CMK (cell line): ENCODE measurements around the gene ALDH3B1.
"Not testable (repeated sequence)": the region's sequence is repeated elsewhere in the genome, so short reads cannot be mapped to it uniquely, and the experiment has no call there.

Experiments used
- DNase-seq: peaks from one replicate; pipeline ENCODE4 v3.0.0-alpha.2; 2010; ENCODE audit warnings: low read depth

Gene ALDH3B1, protein sequence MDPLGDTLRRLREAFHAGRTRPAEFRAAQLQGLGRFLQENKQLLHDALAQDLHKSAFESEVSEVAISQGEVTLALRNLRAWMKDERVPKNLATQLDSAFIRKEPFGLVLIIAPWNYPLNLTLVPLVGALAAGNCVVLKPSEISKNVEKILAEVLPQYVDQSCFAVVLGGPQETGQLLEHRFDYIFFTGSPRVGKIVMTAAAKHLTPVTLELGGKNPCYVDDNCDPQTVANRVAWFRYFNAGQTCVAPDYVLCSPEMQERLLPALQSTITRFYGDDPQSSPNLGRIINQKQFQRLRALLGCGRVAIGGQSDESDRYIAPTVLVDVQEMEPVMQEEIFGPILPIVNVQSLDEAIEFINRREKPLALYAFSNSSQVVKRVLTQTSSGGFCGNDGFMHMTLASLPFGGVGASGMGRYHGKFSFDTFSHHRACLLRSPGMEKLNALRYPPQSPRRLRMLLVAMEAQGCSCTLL

DNA sequence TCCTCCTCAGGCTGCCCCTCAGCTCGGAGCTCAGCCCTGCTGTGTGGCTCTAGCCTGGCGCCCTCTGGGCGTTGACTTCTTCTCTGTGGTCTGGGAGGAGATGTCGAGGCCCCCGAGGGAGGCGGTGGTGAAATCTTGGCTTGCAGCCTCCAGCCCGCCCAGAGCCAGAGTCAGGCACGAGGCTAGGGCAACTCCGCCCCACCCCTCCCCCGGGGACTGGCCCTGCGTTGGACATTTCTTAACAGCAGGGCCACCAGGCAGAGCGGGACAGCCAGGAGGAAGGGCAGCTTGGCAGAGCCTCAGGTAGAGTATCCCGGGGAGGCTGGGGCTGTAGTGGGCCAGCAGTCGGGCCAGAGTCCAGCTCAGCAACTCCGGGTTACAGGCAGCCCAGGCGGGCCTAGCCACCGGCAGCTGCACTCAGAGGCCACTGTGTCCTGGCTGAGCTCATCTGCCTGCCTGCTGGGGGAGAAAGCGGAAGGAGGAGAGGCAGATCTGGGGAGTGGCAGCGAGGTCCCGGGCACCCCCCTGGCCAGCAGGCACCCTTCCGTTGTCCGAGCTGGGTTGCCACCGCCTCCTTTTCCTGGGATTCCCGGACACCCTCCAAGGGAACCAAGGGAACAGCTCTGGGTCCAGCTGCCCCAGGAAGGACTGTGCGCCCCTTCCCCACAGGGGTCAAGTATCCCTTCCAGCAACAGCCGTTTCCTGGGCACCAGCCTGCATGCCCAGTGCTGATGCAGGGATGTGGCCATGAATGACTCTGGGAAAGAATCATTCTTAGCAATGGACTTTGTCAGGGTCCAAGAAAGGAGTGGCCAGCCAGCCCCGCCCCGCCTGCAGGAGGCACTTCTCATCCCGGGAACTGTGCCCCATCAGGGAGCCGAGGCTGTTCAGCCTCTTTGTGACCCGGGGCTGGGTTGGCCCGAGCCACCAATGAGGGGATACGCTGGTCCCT lies at the start of gene ALDH3B1:
ALDH3B1 (plus strand) TSS at position 238 of the 952 bp plus-strand sequence. CDS start 4,971 bp downstream, outside the sequence.
- DNase-seq: peak; percentile 74

DNA sequence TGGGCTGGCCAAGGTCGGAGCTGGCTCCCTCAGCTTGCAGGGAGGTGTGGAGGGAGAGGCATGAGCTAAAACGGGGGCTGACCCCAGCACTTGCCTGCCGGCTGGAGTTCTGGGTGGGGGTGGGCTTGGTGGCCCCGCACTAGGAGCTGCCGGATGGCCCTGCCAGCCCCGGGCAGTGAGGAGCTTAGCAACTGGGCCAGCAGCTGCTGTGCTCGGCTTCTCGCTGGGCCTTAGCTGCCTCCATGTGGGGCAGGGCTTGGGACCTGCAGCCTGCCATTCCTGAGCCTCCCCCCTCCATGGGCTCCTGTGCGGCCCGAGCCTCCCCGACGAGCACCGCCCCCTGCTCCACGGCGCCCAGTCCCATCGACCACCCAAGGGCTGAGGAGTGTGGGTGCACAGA lies 46.9 kb upstream of the ALDH3B1 start:
- DNase-seq: not testable (repeated sequence)

DNA sequence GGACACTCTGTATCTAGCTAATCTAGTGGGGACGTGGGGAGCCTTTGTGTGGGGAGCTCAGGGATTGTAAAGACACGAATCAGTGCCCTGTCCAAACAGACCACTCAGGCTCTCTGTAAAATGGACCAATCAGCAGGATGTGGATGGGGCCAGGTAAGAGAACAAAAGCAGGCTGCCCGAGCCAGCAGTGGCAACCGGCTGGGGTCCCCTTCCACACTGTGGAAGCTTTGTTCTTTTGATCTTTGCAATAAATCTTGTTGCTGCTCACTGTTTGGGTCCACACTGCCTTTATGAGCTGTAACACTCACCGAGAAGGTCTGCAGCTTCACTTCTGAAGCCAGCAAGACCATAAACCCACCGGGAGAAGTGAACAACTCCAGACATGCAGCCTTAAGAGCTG lies 46.2 kb upstream of the ALDH3B1 start:
- DNase-seq: not testable (repeated sequence)

DNA sequence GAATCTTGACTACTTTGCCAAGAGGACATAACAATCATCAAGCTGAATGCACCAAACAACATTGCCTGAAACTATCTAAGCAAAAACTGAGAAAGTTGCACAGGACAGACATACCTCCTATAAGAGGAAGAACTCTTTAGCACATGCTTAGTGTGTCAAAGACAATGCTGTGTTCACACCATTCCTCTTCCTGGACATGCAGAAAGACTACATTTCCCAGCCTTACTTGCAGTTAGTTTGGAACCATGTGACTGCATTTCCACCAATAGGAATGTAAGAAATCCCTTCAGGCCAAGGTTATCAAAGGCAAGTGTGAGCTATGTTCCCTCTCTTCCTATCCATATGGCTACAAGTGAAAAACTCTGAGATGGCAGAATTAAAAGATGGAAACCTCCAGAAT lies 45.4 kb upstream of the ALDH3B1 start:
- DNase-seq: not testable (repeated sequence)

DNA sequence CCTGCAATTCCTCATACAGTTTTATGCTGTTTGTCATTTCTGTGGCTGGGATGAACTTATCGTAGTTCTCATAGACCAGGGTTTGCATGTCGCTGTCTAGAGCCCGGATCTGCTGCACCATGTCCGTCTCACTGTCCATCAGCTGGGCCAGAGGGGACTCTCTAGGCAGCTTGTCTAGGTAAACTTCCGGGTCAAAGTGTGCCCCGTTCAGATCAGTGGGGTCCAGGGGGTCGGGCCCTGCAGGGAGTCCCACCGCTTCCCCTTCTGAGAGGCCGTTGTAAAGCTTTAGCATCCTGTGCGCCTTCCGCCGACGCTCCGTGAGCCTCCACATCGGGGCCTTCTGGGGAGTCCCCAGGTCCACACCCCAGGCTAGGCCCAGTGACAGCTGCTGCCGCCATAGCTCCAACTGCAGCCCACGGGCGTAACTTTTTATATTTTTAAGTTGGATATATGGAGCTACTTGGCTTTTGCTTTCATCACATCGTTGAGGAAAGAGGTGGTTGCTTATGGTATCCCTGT lies 44.2 kb upstream of the ALDH3B1 start:
- not testable (repeated sequence) for DNase-seq

DNA sequence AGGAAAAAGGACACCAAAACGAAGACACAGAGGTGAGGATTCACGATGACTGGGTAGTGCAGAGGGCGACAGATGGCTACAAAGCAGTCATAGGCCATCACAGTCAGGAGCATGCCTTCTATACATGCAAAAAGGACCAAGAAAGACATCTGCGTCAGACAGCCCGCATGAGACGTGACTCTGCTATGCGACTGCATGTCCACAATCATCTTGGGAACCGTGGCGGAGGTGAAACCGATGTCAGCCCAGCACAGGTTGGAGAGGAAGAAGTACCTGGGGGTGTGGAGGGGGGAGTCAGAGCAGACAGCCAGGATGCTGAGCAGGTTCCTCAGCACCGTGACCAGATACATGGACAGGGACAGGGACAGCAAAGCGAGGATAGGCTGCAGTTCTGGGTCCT lies 35.4 kb upstream of the ALDH3B1 start:
- not testable (repeated sequence) for DNase-seq

DNA sequence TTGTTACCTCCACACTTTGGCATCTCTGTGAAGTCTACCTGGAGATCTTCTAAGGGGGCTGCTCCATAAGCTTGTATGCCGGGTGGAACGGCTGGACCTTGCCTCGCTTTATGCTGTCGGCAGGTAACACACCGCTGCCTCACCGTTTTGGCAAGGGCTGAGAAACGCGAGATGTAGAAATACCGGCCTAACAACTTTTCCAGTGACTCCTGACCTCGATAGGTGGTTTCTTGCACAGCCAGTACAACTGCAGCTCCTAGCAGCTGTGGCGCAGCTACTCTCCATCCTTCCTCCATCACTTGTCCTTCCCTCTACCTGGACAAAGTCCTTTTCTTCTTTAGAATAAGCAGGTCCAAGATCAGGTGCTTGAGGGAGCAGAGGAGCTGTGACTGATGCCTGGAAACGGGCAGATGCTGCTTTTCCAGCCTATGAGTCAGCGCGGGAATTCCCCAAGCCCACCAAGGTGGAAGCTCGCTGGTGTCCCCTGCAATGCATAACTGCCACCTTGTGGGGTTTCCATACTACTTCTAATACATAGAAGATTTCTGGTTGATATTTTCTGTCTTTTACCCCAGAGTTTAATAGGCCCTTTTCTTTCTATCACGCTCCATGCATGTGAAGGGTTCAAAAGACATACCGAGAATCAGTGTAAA lies 31.2 kb upstream of the ALDH3B1 start:
- not testable (repeated sequence) for DNase-seq

DNA sequence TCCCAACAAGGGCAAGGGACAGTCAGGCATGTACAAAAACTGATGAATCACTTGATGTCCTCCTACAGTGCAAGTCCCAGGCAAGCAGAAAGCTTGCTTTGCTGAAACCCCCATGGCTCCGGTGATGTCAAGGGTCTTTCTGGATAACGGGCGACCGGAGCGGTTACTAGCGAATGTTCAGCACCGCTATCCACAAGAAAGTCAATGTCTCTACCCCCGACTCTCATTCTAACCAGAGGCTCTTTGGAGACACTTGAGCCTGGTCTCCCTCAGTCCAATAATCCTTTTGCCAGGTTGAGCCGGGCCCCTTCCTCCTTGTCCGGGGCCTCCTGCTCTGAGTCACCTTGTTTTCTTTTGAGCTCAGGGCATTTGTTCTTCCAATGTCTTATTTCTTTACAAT lies 28.9 kb upstream of the ALDH3B1 start:
- DNase-seq: not testable (repeated sequence)

DNA sequence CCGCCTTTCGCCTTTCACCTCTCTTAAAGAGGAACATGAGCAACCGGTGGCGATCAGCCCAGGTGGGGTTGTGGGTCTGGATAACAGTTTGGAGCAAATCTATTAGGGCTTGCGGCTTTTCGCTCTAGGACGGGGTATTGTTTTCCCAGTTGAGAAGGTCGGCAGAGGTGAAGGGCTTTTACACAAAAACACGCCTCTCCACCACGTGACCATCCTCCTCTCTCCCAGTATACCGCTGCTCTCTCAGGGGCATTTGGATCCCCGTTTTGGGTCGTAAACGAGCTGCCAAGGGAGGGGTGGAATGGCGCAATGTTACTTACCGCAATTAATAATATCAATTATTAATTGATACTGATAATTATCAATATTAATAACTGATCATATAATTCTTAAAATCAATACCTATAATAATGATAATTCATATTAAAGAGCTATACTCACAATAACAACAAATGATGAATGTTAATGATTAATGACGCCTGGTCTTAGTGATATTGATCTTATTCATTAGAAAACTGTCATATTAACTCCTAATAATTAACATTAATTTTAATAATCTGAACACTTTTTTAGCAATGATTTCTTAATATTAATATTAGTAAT lies 27.8 kb upstream of the ALDH3B1 start:
- DNase-seq: not testable (repeated sequence)

DNA sequence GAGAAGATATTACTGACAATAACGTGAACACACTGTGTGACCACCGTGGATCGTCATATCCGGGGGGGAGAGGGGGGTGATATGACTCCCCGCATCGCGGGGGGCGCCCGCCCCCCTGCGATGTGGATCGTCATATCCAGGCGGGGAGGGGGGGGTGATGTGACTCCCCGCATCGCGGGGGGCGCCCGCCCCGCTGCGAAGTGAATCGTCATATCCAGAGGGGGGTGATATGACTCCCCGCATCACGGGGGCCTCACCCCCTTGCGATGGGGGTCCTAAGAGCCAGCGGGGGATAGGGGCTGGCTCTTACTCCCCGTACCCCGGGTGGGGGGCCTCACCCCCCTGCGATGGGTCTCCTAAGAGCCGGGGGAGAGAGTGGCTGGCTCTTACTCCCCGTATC lies 26.2 kb upstream of the ALDH3B1 start:
- no peak for DNase-seq

DNA sequence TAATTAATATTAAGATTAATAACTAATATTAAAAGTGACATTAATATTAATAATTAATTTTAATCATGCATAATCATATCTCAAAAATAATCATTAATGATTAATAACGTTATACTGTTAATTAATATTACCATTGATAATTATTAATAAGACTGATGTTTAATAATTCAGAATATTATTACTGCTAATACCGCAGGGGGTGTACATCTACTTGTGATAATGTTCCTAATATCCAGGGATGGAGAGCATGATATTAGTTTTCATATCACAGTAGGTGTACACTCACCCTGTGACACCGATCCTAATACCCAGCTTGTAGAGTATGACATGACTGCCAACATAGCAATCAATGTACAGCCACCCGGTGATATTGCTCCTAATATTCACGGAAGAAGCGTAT lies 24.8 kb upstream of the ALDH3B1 start:
- not testable (repeated sequence) for DNase-seq

DNA sequence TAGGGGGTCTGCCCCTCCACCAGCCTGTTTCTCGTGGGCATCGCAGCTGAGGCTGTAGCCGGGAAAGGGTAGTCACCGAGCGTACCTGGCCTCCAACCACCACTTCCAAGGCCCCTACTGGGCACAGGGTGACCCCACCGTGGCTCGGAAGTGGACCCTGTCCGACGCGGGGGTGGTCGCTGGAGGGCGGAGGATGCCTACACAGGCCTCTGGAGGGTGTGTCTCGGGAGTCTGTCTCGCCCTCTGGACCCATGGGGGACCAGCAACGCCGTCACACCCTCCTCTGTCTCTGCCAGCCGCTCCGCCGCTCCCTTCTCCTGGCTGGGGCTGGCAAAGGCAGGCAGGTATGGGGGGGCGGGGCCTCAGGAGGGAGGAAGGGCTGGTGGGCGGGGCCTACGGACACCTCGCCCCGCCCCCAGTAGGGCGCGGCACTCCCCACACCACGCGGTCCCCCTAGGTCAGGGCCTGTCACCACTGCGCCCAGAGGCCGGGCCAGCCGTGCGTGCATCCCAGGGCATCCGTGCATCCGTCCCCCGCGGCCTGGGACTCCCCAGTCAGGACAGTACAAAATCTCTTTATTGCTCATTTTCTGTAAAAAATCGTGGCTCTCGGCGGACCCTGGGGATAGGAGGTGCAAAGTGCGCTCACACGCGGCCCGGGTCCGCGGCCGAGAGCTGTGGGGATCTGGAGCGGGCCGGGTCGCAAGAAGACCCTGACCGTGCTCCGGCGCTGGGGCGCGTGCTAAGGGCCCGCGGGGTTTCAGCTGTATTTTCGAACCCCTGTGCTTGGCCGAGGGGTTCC lies 19.4 kb upstream of the ALDH3B1 start:
- DNase-seq: not testable (repeated sequence)

DNA sequence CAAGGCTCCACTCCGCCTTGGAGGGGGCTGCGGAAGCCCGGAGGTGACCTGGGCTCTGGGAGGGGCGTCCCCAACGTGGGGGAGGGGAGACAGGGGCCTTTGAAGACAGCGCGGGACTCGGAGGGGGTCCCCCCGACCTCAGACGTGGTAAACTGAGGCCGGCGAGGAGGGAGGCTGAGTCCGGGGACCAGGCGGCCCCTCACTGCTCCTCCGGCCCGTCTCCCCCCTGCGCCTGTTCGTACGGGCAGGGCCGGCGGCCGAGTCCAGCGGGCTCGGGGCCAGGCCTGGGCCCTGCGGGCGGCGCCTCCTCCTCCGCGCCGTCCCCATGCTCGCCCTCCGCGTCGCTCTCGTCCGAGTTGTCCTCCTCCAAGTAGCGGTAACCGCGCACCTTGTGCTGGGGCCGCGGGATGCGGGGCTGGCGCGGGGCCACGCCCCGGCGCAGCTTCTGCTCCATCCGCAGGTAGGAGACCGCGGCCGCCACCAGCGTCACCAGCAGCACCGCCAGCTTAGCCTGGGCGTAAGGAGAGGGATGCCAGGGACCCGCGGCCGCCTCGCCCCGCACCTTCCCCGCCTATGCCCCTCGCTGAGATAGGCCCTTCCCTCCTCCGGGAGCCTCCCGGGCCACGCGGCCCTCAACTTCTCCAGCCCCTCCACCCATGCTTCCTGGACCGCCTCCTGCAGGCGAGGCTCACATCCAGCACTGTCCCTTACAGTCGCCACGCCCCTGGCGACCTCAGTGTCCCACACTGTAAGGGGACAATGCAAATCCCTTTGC lies 18.6 kb upstream of the ALDH3B1 start:
- DNase-seq: not testable (repeated sequence)

DNA sequence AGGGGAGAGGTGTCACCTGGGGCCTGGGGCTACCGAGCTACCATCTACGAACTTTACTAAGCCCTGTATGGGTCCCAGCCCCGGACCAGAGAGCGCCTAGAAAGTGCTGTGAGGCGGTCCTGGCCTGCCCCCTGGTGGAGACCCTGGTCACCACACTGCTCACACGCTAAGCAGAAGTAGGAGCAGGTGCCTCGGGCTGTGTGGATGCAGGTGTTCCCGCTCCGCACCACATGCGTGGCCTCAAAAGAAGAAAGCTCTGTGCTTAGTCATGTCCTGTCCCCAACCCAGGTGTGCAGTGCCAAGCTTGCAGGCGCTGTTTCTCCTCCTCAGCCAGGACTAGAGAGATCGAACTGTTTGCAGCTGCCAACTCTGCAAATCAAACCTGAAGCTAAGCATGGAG lies 16.3 kb upstream of the ALDH3B1 start:
- not testable (repeated sequence) for DNase-seq

DNA sequence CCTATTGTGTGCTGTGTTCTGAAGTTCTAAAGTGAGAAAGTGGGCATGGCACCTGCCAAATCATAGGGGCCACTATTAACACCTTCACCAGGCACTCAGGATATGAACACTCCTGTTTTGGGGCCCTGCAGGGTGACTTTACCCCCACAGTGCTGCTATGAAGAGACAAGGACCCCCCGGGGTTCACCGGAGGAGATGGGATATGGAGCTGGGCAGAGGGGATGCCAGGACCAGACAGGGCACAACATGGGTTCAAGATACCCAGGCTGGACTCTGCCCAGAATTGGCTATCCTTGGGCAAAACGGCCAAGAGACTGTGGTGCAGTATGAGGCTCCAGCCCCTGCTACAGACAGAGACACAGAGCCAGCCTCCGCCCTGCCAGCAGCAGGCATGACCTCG lies 15.7 kb upstream of the ALDH3B1 start:
- not testable (repeated sequence) for DNase-seq

DNA sequence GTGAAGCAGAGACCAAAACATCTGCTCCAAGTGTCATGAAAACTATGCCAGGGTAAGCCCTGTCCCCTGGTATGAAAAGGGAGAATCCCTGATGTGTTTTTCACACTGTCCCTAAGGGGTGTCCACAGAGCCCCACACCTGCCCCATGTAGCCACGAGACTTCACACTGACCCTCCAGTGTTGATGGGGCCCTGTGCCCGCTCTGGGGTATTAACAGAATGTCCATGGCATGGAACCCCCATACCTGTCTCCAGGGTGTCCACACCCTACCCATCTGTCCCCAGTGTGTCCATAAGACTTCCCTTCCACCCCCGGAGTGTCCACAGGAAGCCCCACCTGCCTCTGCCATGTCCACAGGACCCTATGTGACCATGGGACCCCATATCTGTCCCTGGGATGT lies 15.0 kb upstream of the ALDH3B1 start:
- not testable (repeated sequence) for DNase-seq

DNA sequence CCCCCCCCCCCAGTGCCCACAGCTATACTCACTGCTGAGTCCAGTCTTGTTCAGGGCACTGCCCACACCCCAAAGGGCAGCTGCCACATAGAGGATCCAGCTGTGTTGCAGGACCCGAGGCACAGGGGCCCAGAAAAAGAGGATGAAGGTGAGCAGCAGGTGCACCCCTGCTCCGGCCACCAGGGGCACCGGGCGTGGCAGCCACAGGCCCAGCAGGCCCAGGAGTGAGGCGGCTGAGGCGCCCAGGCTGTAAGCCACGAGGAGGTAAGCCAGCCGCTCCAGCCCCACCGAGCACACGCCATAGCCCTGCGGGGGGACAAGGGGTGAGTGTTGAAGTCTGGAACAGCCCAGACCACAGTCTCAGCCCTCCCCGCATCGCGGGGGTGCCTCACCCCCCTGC lies 14.5 kb upstream of the ALDH3B1 start:
- DNase-seq: not testable (repeated sequence)

DNA sequence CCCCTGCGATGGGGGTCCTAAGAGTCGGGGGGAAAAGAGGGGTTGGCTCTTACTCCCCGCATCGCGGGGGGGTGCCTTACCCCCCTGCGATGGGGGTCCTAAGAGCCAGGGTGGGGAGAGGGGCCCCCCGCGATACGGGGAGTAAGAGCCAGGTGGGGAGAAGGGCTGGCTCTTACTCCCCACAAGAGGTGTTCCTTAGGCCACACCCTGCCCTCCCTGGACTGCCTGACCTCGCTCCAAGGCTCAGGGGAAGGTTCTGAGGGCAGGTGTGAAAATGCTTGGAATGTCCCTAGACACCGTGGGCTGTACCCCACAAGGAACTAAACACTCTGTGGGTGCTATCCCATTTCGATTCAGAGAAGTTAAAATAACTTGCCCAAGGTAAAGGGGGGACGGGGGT lies 14.1 kb upstream of the ALDH3B1 start:
- no peak for DNase-seq

DNA sequence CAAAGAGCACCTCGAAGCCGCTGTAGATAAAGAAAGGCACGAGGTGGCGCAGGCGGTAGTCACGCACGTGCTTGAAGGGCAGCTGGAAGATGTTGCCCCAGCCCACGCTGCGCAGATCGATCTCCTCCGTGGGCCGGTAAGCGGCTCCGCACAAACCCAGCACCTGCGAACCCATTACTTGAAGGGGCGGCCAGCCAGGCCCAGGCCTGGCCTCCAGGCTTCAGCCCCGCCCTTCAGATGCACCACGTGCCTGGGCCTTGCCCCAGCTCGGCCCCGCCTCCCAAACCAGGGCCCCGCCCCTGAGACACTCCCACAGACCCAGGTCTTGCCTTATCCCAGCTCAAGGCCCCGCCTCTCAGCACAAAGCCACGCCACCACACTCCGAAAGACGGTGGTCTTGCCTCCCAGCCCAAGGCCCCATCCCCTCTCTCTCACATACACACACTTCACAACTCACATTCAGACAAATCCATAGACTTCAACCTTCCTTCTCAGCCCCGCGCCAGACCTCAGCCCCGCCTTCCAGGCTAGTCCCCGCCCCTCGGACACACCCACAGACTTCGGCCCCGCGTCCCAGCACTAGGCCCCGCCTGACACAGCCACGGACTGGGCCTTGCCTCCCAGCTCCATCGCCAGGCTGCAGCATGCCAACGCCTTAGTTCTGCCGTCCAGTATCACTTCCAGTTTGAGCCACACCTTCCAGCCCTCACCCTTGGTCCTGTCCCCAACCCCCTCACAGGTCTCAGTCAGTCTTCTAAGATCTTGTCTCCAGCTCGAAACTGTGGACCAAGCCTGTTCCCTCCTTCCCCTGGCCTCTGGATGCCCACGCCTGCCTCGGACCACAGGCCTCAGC lies 13.3 kb upstream of the ALDH3B1 start:
- peak; percentile 79 for DNase-seq
